ENCODE measurements around the gene FMN1. TPM values are rescaled to one million over a fixed set of nuclear protein-coding genes. Genes with fewer than 3 reads are reported as not detected.

The FMN1 gene
- total and polyA plus RNA-seq, 2 of the 8 experiments (the other 6 are each of a cell fraction or from before 2014, with no cell fraction given): 0.27 to 3.7 TPM

- TF ChIP-seq, protein P1, sequence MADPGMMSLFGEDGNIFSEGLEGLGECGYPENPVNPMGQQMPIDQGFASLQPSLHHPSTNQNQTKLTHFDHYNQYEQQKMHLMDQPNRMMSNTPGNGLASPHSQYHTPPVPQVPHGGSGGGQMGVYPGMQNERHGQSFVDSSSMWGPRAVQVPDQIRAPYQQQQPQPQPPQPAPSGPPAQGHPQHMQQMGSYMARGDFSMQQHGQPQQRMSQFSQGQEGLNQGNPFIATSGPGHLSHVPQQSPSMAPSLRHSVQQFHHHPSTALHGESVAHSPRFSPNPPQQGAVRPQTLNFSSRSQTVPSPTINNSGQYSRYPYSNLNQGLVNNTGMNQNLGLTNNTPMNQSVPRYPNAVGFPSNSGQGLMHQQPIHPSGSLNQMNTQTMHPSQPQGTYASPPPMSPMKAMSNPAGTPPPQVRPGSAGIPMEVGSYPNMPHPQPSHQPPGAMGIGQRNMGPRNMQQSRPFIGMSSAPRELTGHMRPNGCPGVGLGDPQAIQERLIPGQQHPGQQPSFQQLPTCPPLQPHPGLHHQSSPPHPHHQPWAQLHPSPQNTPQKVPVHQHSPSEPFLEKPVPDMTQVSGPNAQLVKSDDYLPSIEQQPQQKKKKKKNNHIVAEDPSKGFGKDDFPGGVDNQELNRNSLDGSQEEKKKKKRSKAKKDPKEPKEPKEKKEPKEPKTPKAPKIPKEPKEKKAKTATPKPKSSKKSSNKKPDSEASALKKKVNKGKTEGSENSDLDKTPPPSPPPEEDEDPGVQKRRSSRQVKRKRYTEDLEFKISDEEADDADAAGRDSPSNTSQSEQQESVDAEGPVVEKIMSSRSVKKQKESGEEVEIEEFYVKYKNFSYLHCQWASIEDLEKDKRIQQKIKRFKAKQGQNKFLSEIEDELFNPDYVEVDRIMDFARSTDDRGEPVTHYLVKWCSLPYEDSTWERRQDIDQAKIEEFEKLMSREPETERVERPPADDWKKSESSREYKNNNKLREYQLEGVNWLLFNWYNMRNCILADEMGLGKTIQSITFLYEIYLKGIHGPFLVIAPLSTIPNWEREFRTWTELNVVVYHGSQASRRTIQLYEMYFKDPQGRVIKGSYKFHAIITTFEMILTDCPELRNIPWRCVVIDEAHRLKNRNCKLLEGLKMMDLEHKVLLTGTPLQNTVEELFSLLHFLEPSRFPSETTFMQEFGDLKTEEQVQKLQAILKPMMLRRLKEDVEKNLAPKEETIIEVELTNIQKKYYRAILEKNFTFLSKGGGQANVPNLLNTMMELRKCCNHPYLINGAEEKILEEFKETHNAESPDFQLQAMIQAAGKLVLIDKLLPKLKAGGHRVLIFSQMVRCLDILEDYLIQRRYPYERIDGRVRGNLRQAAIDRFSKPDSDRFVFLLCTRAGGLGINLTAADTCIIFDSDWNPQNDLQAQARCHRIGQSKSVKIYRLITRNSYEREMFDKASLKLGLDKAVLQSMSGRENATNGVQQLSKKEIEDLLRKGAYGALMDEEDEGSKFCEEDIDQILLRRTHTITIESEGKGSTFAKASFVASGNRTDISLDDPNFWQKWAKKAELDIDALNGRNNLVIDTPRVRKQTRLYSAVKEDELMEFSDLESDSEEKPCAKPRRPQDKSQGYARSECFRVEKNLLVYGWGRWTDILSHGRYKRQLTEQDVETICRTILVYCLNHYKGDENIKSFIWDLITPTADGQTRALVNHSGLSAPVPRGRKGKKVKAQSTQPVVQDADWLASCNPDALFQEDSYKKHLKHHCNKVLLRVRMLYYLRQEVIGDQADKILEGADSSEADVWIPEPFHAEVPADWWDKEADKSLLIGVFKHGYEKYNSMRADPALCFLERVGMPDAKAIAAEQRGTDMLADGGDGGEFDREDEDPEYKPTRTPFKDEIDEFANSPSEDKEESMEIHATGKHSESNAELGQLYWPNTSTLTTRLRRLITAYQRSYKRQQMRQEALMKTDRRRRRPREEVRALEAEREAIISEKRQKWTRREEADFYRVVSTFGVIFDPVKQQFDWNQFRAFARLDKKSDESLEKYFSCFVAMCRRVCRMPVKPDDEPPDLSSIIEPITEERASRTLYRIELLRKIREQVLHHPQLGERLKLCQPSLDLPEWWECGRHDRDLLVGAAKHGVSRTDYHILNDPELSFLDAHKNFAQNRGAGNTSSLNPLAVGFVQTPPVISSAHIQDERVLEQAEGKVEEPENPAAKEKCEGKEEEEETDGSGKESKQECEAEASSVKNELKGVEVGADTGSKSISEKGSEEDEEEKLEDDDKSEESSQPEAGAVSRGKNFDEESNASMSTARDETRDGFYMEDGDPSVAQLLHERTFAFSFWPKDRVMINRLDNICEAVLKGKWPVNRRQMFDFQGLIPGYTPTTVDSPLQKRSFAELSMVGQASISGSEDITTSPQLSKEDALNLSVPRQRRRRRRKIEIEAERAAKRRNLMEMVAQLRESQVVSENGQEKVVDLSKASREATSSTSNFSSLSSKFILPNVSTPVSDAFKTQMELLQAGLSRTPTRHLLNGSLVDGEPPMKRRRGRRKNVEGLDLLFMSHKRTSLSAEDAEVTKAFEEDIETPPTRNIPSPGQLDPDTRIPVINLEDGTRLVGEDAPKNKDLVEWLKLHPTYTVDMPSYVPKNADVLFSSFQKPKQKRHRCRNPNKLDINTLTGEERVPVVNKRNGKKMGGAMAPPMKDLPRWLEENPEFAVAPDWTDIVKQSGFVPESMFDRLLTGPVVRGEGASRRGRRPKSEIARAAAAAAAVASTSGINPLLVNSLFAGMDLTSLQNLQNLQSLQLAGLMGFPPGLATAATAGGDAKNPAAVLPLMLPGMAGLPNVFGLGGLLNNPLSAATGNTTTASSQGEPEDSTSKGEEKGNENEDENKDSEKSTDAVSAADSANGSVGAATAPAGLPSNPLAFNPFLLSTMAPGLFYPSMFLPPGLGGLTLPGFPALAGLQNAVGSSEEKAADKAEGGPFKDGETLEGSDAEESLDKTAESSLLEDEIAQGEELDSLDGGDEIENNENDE (IDR thresholded peaks at IDR 0.05; ENCODE audit: insufficient replicate concordance, low read length): no peak
- TF ChIP-seq JUN (IDR thresholded peaks at IDR 0.05; ENCODE audit: low read depth, low read length) (no peak), CHD2 (IDR thresholded peaks at IDR 0.05; ENCODE audit: low read length) (no peak)
Observed at GRCh38 chr15:32750979-32751378, 443.5 kb downstream of the FMN1 start (continued).
